B cell (primary cell): ENCODE results near the gene SLC1A5.

Source experiments
- CTCF ChIP-seq: fragments of 200-600 bp; IDR thresholded peaks from one replicate; pipeline ENCODE4 v1.8.0; 2022; ENCODE audit warnings: antibody characterized with exemption, mild to moderate bottlenecking
- EZH2 ChIP-seq: IDR thresholded peaks from 2 replicates; pipeline ENCODE4 v1.6.1; 2012; ENCODE audit warnings: borderline replicate concordance, low read depth, mild to moderate bottlenecking, moderate library complexity, low read length; ENCODE audit not compliant: insufficient read depth, poor library complexity, severe bottlenecking

DNA sequence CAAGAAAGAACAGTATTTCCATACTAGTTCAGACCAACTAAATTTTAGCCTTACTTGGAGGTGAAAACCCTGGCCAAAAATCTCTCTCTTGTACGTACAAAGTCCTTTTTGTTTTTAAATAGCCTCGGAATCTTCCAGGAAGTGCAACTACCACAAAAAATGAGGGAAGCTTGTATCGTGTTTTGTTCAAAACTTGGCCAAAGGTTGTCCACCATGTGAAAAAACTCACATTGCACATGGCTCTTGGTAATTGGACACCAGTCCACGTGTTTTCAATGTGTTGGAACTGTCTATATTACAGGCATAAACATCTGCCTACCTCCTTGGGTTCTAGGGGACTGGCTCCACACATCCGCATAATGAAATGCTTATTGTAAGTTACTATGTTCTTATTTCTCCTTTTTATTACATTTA lies 27.0 kb downstream of the SLC1A5 start:
- TF ChIP-seq CTCF (no peak), EZH2 (no peak)
